Trophoblast cell (in vitro differentiated cells and primary cell): ENCODE results near the gene RASSF4.

Experiments used
- DNase-seq, 2 donors: peaks; one replicate each; pipeline ENCODE4 v3.0.0-alpha.2; 2016
- H2AFZ ChIP-seq: 2 replicates; pipeline ENCODE4 v1.6.1; 2013; ENCODE audit warnings: low read length, moderate library complexity, mild to moderate bottlenecking; ENCODE audit not compliant: insufficient read depth, poor library complexity
- H2AK5ac ChIP-seq: 2 replicates; pipeline ENCODE4 v1.6.1; 2013; ENCODE audit warnings: mild to moderate bottlenecking, low read length
- H2BK120ac ChIP-seq: 2 replicates; pipeline ENCODE4 v1.6.1; 2013; ENCODE audit warnings: low read length, mild to moderate bottlenecking, moderate library complexity; ENCODE audit not compliant: insufficient read depth, poor library complexity
- H2BK12ac ChIP-seq: 2 replicates; pipeline ENCODE4 v1.6.1; 2013; ENCODE audit warnings: mild to moderate bottlenecking, low read length, moderate library complexity
- H2BK5ac ChIP-seq: 2 replicates; pipeline ENCODE4 v1.6.1; 2013; ENCODE audit warnings: low read length, low read depth, moderate library complexity, mild to moderate bottlenecking; ENCODE audit not compliant: poor library complexity
- H3K14ac ChIP-seq: 2 replicates; pipeline ENCODE4 v1.6.1; 2013; ENCODE audit warnings: mild to moderate bottlenecking, low read length
- H3K18ac ChIP-seq: 2 replicates; pipeline ENCODE4 v1.6.1; 2013; ENCODE audit warnings: mild to moderate bottlenecking, low read length
- H3K23ac ChIP-seq: 2 replicates; pipeline ENCODE4 v1.6.1; 2013; ENCODE audit warnings: low read length
- H3K27ac ChIP-seq: 2 replicates; pipeline ENCODE4 v1.5.1; 2013; ENCODE audit warnings: low read depth, mild to moderate bottlenecking, inconsistent platforms, low read length, moderate library complexity
- H3K27me3 ChIP-seq: 2 replicates; pipeline ENCODE4 v1.6.1; 2013; ENCODE audit warnings: inconsistent platforms, mild to moderate bottlenecking, low read length, moderate library complexity; ENCODE audit not compliant: insufficient read depth
- H3K36me3 ChIP-seq, 2 experiments: 1 replicate in 1 of 2; 2 replicates in 1 of 2; pipeline ENCODE4 v1.6.1; 2013; ENCODE audit warnings: low read length in 2 of 2, mild to moderate bottlenecking in 2 of 2, moderate library complexity in 1 of 2; ENCODE audit not compliant: insufficient read depth in 2 of 2, control insufficient read depth in 1 of 2
- H3K4ac ChIP-seq: 2 replicates; pipeline ENCODE4 v1.6.1; 2013; ENCODE audit warnings: low read depth, mild to moderate bottlenecking, low read length, moderate library complexity
- H3K4me1 ChIP-seq, 2 experiments: 1 replicate in 1 of 2; 2 replicates in 1 of 2; pipeline ENCODE4 v1.6.1; 2013; ENCODE audit warnings: low read length in 2 of 2, mild to moderate bottlenecking in 2 of 2, moderate library complexity in 1 of 2; ENCODE audit not compliant: insufficient read depth in 2 of 2, control insufficient read depth in 1 of 2
- H3K4me2 ChIP-seq: 2 replicates; pipeline ENCODE4 v1.6.1; 2013; ENCODE audit warnings: inconsistent platforms, mild to moderate bottlenecking, low read length, moderate library complexity
- H3K4me3 ChIP-seq: 2 replicates; pipeline ENCODE4 v1.5.1; 2013; ENCODE audit warnings: mild to moderate bottlenecking, low read depth, low read length, inconsistent platforms
- H3K79me1 ChIP-seq: one replicate; pipeline ENCODE4 v1.6.1; 2013; ENCODE audit warnings: low read length
- H3K79me2 ChIP-seq: 2 replicates; pipeline ENCODE4 v1.6.1; 2013; ENCODE audit warnings: low read length, mild to moderate bottlenecking; ENCODE audit not compliant: control insufficient read depth, insufficient read depth, poor library complexity
- H3K9ac ChIP-seq: 2 replicates; pipeline ENCODE4 v1.6.1; 2013; ENCODE audit warnings: mild to moderate bottlenecking, low read length
- H3K9me3 ChIP-seq: 2 replicates; pipeline ENCODE4 v1.6.1; 2013; ENCODE audit warnings: low read depth, mild to moderate bottlenecking, control low read depth, inconsistent platforms, low read length; ENCODE audit not compliant: insufficient read depth
- H4K12ac ChIP-seq: 2 replicates; pipeline ENCODE4 v1.6.1; 2013; ENCODE audit warnings: low read depth, mild to moderate bottlenecking, low read length, moderate library complexity
- H4K8ac ChIP-seq: 2 replicates; pipeline ENCODE4 v1.6.1; 2013; ENCODE audit warnings: low read depth, mild to moderate bottlenecking, low read length, moderate library complexity
- H4K91ac ChIP-seq: one replicate; pipeline ENCODE4 v1.6.1; 2013; ENCODE audit warnings: low read depth, mild to moderate bottlenecking, low read length, moderate library complexity
- WGBS: extraction: QIAGEN DNeasy Blood & Tissue Kit; methylation state at CpG from one replicate; pipeline ENCODE4 v1.1.7; 2013; ENCODE audit warnings: missing lambda C conversion rate; ENCODE audit not compliant: insufficient read length, insufficient coverage; ENCODE audit errors: extremely low coverage; 5-methylcytosine and 5-hydroxymethylcytosine counted together

The RASSF4 gene

GRCh38 chr10:44978213-44978569 lies 18.6 kb downstream of the RASSF4 start:
- peak overlapping the region; percentile 71 for H2BK5ac ChIP-seq
- H3K27me3 ChIP-seq: no peaks in the 10 kb centered on the region
- H4K91ac ChIP-seq: peak overlapping the region; percentile 46
- no peak overlapping the region for H2AK5ac ChIP-seq
- no peak overlapping the region for H3K23ac ChIP-seq
- H2BK120ac ChIP-seq: peak overlapping the region; percentile 59
- H3K14ac ChIP-seq: peak overlapping the region; percentile 55
- H3K18ac ChIP-seq: peak overlapping the region; percentile 60
- peaks cover 10% of the 10 kb centered on the region for H3K79me2 ChIP-seq
- H3K36me3 ChIP-seq: peaks cover 3% of the 10 kb centered on the region in 2 experiments
- peak overlapping the region; percentile 66 for H2BK12ac ChIP-seq
- no peak overlapping the region for H4K12ac ChIP-seq
- H3K27ac ChIP-seq: peak overlapping the region; percentile 80
- no peak overlapping the region for H2AFZ ChIP-seq
- peak overlapping the region; percentile 35 for H3K4ac ChIP-seq
- peak overlapping the region; percentile 38 for H3K4me3 ChIP-seq
- peaks cover 48% of the 10 kb centered on the region for H3K79me1 ChIP-seq
- H3K9me3 ChIP-seq: no peaks in the 10 kb centered on the region
- H3K4me1 ChIP-seq: peaks cover 54 to 67% of the 10 kb centered on the region in 2 experiments
- no peak overlapping the region for H3K9ac ChIP-seq
- H3K4me2 ChIP-seq: peak overlapping the region; percentile 71
- no CpG with 5 or more reads among the region's 4 CpGs for whole genome bisulfite sequencing
- DNase-seq: peak in 1 of 2 donors; percentile 62
- peak overlapping the region; percentile 82 for H4K8ac ChIP-seq

GRCh38 chr10:44978570-44979280 lies 19.1 kb downstream of the RASSF4 start, which contains the start of gene DEPP1:
TSS of gene DEPP1 (minus strand) at chr10:44978809. CDS start at chr10:44978030, 779 bp downstream.
- H3K4me3 ChIP-seq: peak within 1 kb of the TSS; percentile 38
- no peaks in the 10 kb centered on the region for H3K9me3 ChIP-seq
- peaks cover 53 to 68% of the 10 kb centered on the region in 2 experiments for H3K4me1 ChIP-seq
- H3K23ac ChIP-seq: no peak within 1 kb of the TSS
- DNase-seq: peak; percentile 96 to 97
- peak within 1 kb of the TSS; percentile 46 for H3K4ac ChIP-seq
- H2AFZ ChIP-seq: peak within 1 kb of the TSS; percentile 19
- H2BK12ac ChIP-seq: peak within 1 kb of the TSS; percentile 92
- peak within 1 kb of the TSS; percentile 80 for H3K27ac ChIP-seq
- H4K8ac ChIP-seq: peak within 1 kb of the TSS; percentile 82
- H3K79me2 ChIP-seq: peaks cover 10% of the 10 kb centered on the region
- H3K4me2 ChIP-seq: peak within 1 kb of the TSS; percentile 71
- no CpG with 5 or more reads among the region's 12 CpGs for WGBS
- peak within 1 kb of the TSS; percentile 73 for H4K12ac ChIP-seq
- peaks cover 51% of the 10 kb centered on the region for H3K79me1 ChIP-seq
- H2BK120ac ChIP-seq: peak within 1 kb of the TSS; percentile 78
- H2AK5ac ChIP-seq: peak within 1 kb of the TSS; percentile 58
- no peak within 1 kb of the TSS for H3K9ac ChIP-seq
- H3K27me3 ChIP-seq: no peaks in the 10 kb centered on the region
- H3K18ac ChIP-seq: peak within 1 kb of the TSS; percentile 86
- peak within 1 kb of the TSS; percentile 76 for H2BK5ac ChIP-seq
- peaks cover 3% of the 10 kb centered on the region in 2 experiments for H3K36me3 ChIP-seq
- peak within 1 kb of the TSS; percentile 82 for H3K14ac ChIP-seq
- H4K91ac ChIP-seq: peak within 1 kb of the TSS; percentile 95

GRCh38 chr10:44979281-44980191 lies 19.9 kb downstream of the RASSF4 start:
- peak overlapping the region; percentile 53 for H3K14ac ChIP-seq
- no peaks in the 10 kb centered on the region for H3K9me3 ChIP-seq
- no peak overlapping the region for H3K4me3 ChIP-seq
- peak overlapping the region; percentile 59 for H4K12ac ChIP-seq
- H3K23ac ChIP-seq: no peak overlapping the region
- peaks cover 5 to 9% of the 10 kb centered on the region in 2 experiments for H3K36me3 ChIP-seq
- no peaks in the 10 kb centered on the region for H3K27me3 ChIP-seq
- H2AFZ ChIP-seq: peak overlapping the region; percentile 19
- peak overlapping the region; percentile 58 for H2AK5ac ChIP-seq
- H3K27ac ChIP-seq: peak overlapping the region; percentile 68
- H4K8ac ChIP-seq: peak overlapping the region; percentile 61
- peak overlapping the region; percentile 78 for H2BK120ac ChIP-seq
- H3K4me2 ChIP-seq: no peak overlapping the region
- no CpG with 5 or more reads among the region's 13 CpGs for WGBS
- peak overlapping the region; percentile 46 for H3K4ac ChIP-seq
- H3K9ac ChIP-seq: no peak overlapping the region
- peaks cover 7% of the 10 kb centered on the region for H3K79me2 ChIP-seq
- peak overlapping the region; percentile 92 for H2BK12ac ChIP-seq
- peak overlapping the region; percentile 95 for H4K91ac ChIP-seq
- peaks cover 52 to 63% of the 10 kb centered on the region in 2 experiments for H3K4me1 ChIP-seq
- H3K18ac ChIP-seq: peak overlapping the region; percentile 77
- DNase-seq: peak in 1 of 2 donors; percentile 55
- peak overlapping the region; percentile 76 for H2BK5ac ChIP-seq
- H3K79me1 ChIP-seq: peaks cover 51% of the 10 kb centered on the region
